ENCODE measurements around the gene TTL.
"Not testable (repeated sequence)": the region's sequence is repeated elsewhere in the genome, so short reads cannot be mapped to it uniquely, and the experiment has no call there.

TTL gene

DNA sequence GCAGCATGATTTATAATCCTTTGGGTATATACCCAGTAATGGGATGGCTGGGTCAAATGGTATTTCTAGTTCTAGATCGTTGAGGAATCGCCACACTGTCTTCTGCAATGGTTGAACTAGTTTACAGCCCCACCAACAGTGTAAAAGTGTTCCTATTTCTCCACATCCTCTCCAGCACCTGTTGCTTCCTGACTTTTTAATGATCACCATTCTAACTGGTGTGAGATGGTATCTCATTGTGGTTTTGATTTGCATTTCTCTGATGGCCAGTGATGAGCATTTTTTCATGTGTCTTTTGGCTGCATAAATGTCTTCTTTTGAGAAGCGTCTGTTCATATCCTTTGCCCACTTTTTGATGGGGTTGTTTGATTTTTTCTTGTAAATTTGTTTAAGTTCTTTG, 42.3 kb downstream of the TTL start:
- DNase-seq, result not testable (repeated sequence)

DNA sequence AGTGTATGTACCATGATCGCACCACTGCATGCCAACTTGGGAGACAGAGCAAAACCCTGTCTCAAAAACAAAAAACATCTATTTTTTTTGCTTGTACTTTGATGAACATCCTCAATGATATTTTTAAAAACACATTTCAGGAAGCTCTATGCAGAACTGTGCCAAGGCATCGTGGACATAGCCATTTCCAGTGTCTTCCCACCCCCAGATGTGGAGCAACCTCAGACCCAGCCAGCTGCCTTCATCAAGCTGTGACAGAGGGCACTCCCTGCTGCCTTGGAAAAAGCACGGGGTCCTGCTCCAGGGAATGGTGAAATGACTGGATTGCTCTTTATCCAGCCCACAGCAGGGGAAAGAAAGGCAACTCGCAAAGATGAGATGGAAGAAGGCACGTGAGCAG, 46.6 kb downstream of the TTL start:
- no peak for DNase-seq

DNA sequence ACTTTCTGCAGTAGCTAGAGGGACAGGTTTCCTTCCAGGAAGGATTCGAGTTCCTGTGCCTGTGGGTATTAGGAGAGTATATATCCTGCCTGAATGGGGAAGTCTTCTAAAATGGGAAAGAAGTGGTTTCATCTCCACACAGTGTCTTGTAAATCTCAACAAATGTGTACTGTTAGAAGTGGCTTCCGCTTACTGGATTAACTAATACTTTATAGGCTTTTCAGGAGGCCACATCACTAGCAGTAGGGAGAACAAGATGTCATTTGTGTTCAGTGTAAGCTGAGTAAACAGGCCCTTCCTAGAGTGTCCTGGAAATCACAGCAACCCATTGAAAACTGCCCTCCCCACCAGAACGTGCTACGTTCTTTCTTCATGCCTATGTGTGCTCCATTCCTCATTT, 47.8 kb downstream of the TTL start:
- no peak for DNase-seq

DNA sequence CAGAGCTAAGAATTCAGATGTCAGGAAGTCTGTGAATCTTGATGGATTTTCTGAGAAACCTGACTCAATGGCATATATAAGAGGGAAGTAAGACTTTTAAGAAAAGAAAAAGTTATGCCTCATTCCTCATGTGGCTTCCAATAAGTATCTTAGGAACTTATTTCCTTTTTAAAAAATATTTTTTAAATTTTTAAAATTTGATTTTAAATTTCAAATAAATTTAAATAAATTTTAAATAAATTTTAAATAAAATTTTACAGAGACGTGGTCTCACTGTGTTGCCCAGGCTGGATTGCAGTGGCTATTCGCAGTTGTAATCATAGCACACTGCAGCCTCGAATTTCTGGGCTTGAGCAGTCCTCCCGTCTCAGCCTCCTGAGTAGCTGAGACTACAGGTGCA, 48.8 kb downstream of the TTL start:
- DNase-seq, result no peak

DNA sequence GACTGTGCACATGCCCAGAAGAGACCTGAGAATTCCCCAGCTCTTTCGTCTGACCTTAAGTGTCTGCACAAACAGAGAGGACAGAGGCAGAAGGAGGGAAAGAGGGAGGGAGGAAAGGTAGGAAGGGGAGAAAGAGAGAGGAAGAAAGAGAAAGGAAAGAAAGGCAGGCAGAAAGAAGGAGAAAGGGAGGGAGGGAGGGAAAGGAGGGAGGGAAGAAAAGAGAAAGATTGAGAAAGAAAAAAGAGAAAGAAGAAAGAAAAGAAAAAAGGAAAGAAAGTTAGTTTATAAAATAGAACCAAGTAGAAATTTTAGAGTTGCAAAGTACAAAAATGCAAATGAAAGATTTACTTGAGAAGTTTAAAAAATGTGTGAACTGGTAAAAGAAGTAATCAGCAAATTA, 52.9 kb downstream of the TTL start:
- DNase-seq, result no peak

- DNase-seq, result not testable (repeated sequence)
Observed at GRCh38 chr2:112536665-112537064, 54.7 kb downstream of the TTL start.

DNA sequence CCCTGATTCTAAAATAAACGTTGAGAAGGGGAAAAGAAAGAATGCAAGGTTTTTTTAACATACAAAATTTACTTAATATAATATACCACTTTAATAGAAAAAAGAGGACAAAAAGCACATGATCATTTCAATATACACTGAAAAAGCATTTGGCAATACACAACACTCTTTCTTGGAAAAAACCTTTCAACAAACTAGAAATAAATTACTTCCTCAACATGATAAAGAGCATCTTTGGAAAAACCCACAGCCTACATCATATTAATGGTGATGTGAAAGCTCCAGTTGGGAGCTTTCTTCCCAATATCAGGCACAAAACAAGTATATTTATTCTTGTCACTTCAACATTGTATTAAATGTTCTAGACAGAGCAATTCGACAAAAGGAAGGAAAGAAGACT, 57.4 kb downstream of the TTL start:
- no peak for DNase-seq

- no peak for DNase-seq
Observed at GRCh38 chr2:112540906-112541305, 59.0 kb downstream of the TTL start.

DNA sequence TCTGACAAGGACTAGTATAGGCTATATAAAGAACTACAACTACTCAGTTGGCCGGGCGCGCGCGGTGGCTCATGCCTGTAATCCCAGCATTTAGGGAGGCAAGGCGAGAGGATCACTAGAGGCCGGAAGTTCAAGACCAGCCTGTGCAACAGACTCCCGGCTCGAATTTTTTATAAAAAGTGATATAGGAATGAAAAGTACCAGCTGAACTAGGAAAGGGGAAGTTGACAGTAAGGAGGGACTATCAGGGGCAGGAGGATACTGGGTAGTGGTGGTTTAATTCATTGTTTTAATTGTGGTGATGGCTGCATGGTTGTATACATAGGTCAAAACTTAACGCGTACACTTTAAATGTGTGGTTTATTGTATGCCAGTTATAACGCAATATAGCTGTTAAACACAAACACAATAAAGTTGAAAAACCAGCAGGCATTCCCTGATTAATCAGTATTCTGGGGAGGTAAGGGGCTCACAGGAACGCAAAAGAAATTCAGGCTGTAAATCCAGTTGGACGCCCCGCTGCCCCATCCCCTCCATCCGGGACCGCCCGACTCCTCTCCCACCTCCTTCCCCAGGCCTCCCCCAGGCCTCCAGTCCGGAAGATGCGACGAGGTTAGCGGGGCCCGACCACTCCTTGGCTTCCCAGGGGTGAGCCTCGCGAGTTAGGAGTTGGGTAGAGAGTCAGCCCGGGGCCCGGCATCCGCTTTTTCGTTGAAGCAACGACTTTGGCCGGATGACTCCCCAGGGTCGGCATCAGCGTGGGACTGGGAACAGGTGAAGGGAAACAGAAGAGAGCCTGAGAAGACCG, 59.6 kb downstream of the TTL start:
- peak; percentile 76 for DNase-seq

GRCh38 chr2:112542123-112542983, 60.4 kb downstream of the TTL start, which contains the start of gene POLR1B:
Gene POLR1B (plus strand): TSS chr2:112542465. CDS start chr2:112542495, 30 bp downstream.
- DNase-seq, result peak; percentile 85

DNA sequence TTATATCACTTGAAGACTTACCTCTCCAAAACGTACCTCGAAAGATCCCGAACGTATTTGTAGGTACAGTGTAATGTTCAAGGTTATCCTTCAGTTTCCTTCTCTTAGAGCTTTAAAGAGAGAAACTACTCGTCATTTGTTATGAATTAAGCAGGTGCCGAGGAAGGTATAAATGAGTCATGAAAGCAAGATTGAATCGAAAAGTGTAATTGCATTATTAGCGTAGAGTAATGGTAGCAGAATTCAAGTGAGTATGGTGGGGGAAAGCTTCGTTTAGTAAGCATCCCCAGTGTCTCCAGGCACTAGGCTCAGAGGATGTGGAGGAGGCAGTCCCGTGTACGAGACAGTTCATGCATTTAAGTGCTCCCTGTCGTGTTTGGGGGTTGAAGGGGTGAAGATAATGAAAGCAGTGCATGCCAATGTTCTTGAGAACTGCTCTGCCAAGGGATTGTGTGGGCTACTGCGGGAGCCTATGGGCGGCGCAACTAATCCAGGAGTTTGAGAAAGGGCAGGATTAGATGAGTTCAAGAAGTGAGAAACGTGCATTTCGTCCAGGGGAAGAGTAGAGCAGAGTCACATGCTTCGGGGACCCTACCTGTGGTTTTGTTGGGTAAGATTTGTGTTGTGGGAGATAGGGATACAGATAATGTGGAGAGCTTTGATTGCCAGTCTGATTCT, 61.2 kb downstream of the TTL start:
- no peak for DNase-seq

DNA sequence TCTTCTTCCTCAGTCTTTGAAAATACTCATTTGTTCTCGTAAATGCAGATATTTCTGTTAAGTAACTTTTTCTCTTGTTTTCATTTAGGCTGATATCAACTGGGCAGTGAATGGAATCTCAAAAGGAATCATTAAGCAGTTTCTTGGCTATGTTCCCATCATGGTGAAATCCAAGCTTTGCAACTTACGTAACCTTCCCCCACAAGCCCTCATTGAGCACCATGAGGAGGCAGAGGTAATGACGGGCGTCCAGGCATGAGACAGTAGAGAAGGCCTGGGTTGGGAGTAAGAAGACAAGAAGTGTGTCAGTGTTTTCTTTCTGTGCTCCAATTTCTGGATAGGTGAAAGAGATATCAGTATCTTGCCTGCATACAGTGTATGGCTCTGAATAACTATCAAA, 65.4 kb downstream of the TTL start:
- DNase-seq, result no peak

DNA sequence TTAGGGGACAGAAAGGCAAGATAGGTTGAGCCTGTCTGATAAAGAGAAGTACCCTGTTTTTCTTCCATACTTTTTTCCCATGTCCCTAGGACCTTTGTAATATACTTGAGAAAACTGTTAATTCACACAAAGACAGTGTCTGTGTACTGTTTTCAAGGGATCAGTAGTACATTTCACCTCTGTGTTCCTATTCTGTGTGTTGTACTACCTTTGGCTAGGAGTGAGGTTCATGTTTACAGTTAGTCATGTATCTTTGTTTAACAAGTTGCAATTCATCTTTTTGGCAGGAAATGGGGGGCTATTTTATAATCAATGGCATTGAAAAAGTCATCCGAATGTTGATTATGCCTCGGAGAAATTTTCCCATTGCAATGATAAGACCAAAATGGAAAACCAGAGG, 67.0 kb downstream of the TTL start:
- no peak for DNase-seq

DNA sequence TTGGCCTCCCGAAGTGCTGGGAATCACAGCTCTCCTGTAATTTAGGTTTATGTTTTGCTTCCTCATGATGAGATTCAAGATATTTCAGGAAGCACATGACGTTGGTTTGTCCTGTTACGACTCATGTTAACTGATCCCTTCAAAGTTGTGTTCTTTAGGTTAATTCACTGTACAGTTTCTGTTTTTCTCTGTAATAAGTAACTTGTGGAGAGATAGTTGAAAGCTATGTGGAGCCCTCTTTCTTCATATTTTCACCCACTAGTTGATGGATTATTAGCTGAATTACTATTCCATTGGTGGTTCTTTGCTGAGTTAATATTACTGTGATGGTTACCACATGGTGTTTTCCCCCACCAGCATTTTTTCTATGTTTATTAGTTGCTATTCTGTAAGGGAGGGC, 84.1 kb downstream of the TTL start:
- DNase-seq, result no peak

DNA sequence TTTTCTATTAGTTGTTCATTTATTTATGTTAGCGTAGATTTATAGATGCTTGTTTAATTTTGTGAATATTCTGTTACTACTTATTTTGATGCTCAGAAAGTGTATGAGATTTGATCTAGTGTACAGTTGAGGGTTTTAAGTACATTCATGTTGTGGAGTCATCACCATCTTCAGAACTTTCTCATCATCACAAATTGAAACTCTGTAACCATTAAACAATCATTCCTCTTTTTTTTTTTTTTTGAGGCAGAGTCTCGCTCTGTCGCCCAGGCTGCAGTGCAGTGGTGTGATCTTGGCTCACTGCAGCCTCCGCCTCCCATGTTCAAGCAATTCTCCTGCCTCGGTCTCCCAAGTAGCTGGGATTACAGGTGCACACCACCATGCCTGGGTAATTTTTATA, 84.6 kb downstream of the TTL start:
- not testable (repeated sequence) for DNase-seq

GRCh38 chr2:112572005-112572404, 90.0 kb downstream of the TTL start:
- DNase-seq, result no peak

DNA sequence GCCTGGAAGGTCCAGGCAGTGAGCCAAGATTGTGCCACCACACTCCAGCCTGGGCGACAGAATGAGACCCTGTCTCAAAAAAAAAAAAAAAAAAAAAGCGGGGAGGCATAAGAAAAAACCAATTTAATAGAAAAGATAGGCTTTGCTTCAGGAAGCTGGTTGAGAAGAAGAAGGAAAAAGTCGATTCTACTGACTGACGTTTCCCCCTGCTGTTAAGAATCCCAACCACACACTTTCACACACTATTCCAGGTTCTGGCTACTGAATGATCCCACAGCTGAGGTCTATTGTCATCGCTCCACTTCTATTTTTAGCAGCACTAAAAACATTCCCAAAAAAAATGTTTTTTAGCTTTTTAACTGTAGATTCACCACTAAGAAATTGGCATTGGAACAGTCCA, 95.8 kb downstream of the TTL start:
- peak; percentile 14 for DNase-seq

GRCh38 chr2:112579241-112579640, 97.3 kb downstream of the TTL start:
- peak; percentile 74 for DNase-seq

- no peak for DNase-seq
Observed at GRCh38 chr2:112580084-112580483, 98.1 kb downstream of the TTL start.

DNA sequence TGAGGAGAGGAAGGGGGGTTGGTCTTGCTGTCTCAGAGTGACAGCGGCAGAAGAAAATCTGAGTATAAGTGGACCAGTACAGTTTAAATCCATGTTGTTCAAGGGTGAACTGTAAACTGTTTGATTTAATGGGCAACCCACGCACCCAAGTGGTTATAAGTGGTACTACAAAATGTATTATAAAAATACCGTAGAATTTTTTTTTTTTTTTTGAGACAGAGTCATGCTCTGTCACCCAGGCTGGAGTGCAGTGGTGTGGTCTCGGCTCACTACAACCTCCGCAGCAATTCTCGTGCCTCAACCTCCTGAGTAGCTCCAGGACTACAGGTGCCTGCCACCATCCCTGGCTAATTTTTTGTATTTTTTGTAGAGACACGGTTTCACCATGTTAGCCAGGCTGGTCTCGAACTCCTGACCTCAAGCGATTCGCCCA, 100.4 kb downstream of the TTL start:
- DNase-seq, result peak; percentile 83

DNA sequence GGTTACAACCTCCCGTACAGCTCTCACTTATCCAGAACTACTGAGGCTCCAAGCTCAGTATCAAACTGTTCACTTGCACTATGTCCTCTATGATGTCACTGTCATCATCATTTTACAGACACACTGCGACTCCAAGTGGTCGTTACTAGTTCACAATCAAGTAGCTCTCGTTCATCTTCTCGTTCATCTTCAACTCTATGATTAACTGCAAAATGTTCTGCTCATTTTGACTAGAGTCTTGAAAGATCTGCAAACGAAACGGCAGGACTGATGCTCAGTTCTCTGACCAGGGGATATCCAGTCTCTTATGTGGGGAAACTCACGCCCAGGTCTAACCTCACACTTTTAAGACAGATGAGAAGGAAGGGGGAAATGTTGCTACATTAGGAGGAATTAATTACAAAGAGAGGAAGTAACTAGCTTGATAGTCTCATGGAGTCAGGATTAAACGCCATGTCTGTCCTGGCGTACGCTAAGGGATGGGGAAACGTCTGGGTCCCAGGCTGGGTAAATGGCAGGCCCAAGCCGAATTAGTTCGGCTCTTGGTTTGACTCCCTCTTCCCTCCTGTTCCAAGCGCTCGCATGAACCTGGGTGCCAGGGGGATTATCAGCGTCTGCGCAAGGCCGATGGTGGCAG, 101.7 kb downstream of the TTL start:
- peak; percentile 29 for DNase-seq

- DNase-seq, result peak; percentile 96
Observed at GRCh38 chr2:112584134-112584890, 102.4 kb downstream of the TTL start, which contains the start of gene CHCHD5. Gene CHCHD5 (plus strand): TSS chr2:112584609. CDS start chr2:112584648, 39 bp downstream.
